Right renal cortex interstitium (tissue), 3 donors: Measurements from ENCODE around the gene MIPEP. TPM values are rescaled to one million over a fixed set of nuclear protein-coding genes. Genes with fewer than 3 reads are reported as not detected.
"Not testable (repeated sequence)": the region's sequence is repeated elsewhere in the genome, so short reads cannot be mapped to it uniquely, and the experiment has no call there.

Experiments
- DNase-seq, 3 donors: peaks; one replicate each; pipeline ENCODE4 v3.0.0-alpha.2; 2013; ENCODE audit warnings: low read depth in 3 of 3, low spot score in 2 of 3
- polyA plus RNA-seq, 3 donors: library from polyadenylated mRNA; unstranded; fragments of 120-200 nt; gene quantifications; one replicate each; pipeline ENCODE4 v1.2.1, GENCODE V29; 2013; ENCODE audit not compliant: insufficient read length in 3 of 3

The MIPEP gene
- polyA plus RNA-seq, 3 donors = 29.6 to 33.7 (median 29.8) TPM

DNA sequence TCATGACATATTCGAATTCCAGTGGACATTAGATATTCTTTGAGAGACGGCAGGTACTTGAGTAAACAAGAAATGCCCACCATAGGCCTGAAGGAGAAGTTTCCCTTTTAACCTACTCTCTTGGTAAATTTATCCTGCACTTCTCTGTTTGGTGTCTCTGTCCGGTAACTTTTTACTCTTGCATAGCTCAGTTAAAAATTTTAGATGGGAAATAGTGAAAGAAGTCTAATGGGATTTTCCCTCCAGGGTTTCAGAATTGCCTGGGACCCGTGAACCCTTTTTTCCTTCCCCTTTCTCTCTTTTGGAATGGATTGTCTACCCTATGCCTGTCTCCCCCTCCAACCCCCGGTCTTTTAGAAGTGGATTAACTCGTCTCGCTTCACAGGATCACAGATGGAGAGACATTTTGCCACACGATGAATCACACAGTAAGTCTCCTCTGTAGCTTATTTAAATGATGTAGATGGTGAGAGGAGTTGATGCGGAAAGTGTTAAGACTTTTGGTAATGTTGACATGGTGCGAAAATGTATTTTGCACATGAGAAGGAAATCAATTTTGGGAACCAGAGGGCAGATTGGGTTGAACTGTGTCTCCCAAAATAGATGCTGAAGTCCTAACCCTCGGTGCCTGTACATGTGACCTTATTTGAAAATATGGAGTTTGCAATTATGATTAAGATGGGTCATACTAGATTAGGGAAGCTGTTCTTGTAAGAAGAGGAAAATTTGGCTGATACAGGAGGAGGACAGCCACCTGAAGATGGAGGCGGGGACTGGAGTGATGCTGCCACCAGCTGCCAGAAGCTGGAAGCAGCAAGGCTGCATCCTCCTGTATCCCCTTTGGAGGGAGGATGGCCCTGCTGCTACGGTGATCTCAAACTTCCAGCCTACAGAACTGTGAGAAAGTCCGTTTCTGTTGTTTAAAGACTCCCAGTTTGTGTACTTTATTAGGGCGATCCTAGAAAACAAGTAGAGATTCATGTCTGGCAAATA is 711 bp upstream of the MIPEP start:
- DNase-seq = no peak

DNA sequence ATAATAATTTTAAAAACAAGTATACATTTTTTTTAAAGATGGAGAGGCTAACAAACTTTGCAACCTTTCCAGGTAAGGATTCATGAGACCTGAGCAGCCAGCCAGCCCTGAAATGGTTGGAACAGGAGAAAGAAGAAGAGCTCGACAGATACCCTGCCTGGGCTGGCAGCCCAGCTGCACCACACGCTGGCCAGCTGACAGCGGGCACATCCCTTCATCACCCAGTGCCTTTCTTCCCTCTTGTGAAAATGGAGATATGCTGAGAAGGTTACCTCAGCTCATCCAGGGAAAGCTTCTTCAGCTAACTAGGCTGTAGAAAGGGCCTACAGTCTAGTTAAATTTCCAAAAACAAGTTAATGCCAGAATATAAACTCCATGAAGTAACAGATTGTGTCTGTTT is 4.8 kb downstream of the MIPEP start:
- DNase-seq = not testable (repeated sequence)

DNA sequence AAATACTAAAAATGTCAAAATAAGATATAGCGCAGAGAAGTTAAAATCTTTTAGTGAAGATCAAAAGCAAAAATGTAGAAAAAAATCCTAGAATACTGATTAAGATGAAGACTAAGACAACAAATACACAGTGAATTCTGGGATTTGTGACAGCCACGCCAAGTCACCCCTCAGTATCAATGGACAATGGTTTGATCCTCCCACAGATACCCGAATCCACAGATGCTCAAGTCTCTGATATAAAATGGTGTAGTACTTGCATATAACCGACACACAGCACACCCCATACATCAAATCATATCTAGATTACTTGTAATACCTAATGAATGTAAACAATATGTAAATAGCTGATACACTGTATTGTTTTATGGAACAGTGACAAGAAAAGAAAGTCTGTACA is 5.9 kb downstream of the MIPEP start:
- DNase-seq = no peak

GRCh38 chr13:23881402-23881800 is 7.8 kb downstream of the MIPEP start:
- not testable (repeated sequence) for DNase-seq

GRCh38 chr13:23880493-23881401 is 8.5 kb downstream of the MIPEP start:
- not testable (repeated sequence) for DNase-seq

- no peak for DNase-seq
These were observed 11.9 kb downstream of the MIPEP start for GRCh38 chr13:23877286-23877685.

DNA sequence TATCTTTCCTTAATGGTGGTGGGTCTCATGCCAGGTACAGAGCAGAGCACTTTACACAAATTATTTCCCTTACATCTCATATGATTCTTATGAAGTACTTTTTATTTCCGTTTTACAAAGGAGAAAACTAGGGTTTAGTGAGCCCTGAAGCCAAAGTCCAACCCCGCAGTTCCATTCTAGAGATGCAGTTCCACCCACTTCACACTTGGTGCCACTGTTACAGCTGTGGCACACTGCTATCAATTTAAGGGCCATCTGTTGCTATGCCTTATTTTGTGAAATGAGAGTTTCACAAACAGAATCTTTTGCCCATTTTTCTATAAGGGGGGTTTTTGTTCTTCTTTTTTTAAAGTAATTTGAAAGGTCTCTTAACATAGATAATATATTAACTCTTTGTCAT is 12.9 kb downstream of the MIPEP start:
- DNase-seq = no peak

GRCh38 chr13:23871616-23872220 is 17.5 kb downstream of the MIPEP start:
- no peak for DNase-seq

GRCh38 chr13:23870356-23871140 is 18.7 kb downstream of the MIPEP start:
- no peak for DNase-seq

GRCh38 chr13:23868521-23868920 is 20.7 kb downstream of the MIPEP start:
- DNase-seq = no peak

DNA sequence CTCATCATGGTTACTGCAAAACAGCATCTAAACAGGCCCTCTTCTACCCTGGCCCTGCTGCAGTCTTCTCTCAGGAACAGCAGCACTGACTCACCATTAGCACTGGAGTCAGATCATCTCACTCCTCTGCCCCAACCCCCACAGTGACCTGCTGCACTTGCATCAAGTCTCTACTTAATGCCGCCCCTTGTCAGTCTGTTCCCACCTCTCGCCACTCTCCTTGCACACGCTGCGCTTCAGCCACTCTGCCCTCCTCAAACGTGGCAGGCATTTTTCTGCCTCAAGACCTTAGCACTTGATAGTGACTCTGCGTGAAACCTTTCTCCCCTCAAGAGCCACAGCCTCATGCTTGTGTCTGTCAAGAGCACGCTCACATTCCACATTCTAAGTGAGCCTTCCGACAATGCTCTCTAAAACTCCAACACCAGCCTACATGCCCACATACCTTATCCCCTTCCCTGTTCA is 22.1 kb downstream of the MIPEP start:
- no peak for DNase-seq

DNA sequence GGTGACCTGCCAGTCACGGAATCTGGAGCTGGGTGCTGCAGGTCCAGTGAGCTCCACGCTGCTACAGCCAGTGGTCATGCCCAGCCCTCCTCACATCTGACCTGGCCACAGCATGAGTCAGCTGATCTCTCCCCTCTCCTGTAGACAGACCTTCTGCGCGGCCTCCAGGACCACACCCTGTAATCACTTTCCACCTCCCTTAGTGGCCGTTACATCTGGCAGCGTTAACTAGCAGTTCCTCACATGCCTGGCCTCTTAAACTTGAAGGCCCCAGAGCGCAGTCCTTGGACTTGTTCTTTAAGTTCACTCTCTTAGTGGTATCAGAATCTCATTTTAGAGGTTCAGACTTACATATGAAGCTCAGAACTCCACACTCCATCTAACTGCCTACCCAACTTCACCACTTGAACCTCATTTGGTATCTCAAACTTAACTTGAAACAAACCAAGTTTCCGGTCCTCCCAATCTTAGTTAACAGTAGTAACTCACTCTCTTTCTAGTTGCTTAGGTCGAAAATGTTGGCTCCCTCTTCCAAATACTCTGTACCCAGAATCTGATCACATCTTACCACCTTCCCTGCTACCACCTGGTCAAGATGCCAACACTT is 22.7 kb downstream of the MIPEP start:
- DNase-seq = no peak

- DNase-seq = no peak
These were observed 23.3 kb downstream of the MIPEP start for GRCh38 chr13:23865906-23866305.

DNA sequence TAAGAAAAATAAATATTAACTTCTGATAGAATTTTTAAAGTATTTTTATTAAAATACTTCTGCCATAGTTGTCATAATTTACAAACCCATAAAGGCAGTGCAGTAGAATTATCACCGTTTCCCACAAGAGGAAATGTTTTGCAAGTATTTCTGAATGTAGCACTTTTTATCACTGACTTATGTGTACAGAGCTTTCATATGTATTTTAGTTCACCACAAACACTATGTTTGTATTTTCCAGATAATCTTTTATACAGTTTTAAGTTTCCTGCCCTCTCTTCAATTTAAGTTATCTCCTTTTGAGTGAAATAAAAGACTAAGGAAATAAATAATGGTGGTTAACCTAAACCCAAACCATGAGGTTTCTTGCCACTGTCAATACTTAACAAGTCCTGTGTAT is 24.2 kb downstream of the MIPEP start:
- no peak for DNase-seq

DNA sequence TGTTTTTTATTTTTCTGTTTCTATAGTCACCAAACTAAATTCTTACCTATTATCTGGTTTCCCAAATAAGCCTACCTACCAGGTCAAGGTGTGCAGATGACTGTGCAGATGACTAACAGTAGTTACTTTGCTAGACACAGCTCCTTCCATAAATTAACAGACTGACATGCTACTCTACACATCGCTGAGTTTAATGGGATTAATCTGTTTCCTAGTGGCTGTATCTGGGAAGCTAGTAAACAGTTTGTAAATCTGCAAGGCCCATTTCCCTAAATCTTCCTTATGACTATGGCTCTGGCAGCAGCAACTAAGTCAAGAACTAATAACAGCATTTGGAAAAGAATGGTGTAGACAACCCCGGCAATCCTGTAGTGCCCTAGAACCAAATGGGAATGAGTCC is 27.9 kb downstream of the MIPEP start:
- DNase-seq = peak in 1 of 3 donors; percentile 25

DNA sequence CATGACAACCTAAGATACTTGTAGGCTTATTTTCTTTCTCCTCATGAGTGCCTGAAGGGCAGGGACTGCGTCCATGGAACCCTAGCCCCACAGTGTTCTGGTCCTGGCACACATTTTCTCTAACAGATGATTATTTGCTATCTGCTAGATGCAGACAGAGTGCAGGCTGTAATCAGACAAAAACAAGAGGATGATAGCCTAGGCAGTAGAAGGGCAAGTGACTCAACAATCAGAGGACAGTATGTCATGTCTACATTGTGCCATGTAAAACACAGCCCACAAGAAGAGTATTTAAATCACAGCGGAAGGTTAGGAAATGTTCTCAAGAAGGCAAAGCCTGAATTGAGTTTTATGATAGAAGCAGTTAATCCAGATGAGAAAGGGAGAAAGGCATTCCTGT is 29.3 kb downstream of the MIPEP start:
- no peak for DNase-seq

DNA sequence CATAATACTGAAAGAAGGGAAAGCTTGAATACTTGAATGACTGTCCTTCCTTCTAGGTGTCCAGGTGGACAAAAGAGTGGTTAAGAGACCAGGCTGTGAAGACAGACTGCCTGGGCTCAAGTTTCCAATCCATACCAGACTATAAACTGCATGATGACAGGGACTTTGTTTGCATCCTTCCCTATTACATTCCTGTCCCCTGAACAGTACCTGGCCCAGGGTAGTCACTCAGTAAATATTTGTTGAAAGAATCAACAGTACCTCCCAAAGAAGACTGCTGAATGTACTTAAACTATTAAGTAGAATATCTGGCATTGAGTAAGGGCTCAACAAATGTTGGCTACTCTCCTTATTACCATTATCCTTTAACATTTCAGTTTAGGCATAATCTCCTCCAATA is 29.7 kb downstream of the MIPEP start:
- DNase-seq = no peak

GRCh38 chr13:23858546-23858945 is 30.7 kb downstream of the MIPEP start:
- no peak for DNase-seq

GRCh38 chr13:23856008-23856750 is 33.0 kb downstream of the MIPEP start:
- no peak for DNase-seq
